ENCODE results near the gene MYOM1.

GRCh38 chr18:3251249-3251962, 31.6 kb upstream of the MYOM1 start:
- TF ChIP-seq CTCF (IDR thresholded peaks at IDR 0.05) (no peak), EP300 (IDR thresholded peaks at IDR 0.05) (no peak), POLR2A (IDR thresholded peaks at IDR 0.05) (no peak)

Measured in sigmoid colon (tissue), 4 donors.